PC-9 (cell line): ENCODE data around the gene SUSD2. TPM values are rescaled to one million over a fixed set of nuclear protein-coding genes. Genes with fewer than 3 reads are reported as not detected.

Experiments
- BruUV-seq: library from RNA; stranded (reverse); fragments of 400-500 nt; replicated peaks from 2 replicates; lab custom pipeline; 2021; lab: Mats Ljungman, UMichigan
- CTCF ChIA-PET: fragments of 300-600 bp; sonication (Branson Sonifier 250); formaldehyde crosslinking; loops from one replicate; lab custom pipeline; 2022; ENCODE audit warnings: antibody characterized with exemption; lab: Charles Lee
- POLR2A ChIA-PET: fragments of 300-600 bp; sonication (Branson Sonifier 250); formaldehyde crosslinking; loops from one replicate; lab custom pipeline; 2022; ENCODE audit warnings: antibody characterized with exemption; ENCODE audit not compliant: unreplicated experiment; lab: Charles Lee
- DNase-seq, 2 experiments: peaks; one replicate each; pipeline versions ENCODE4 v3.0.0 to v3.0.0-alpha.2; 2015 to 2022; ENCODE audit warnings: mixed read lengths in 1 of 2
- H2AFZ ChIP-seq: fragments of 200-600 bp; sonication (generic); 2 replicates; pipeline ENCODE4 v1.8.1; 2017; ENCODE audit warnings: antibody characterized with exemption
- H3F3A ChIP-seq: fragments of 200-600 bp; sonication (generic); 2 replicates; pipeline ENCODE4 v1.8.1; 2017; ENCODE audit warnings: antibody characterized with exemption, mild to moderate bottlenecking, low read depth; ENCODE audit not compliant: insufficient read depth
- H3K27ac ChIP-seq: fragments of 200-600 bp; sonication (generic); 2 replicates; pipeline ENCODE4 v1.6.1; 2016; ENCODE audit warnings: mixed run types
- H3K27me3 ChIP-seq: fragments of 200-600 bp; sonication (generic); 2 replicates; pipeline ENCODE4 v1.6.1; 2016; ENCODE audit warnings: low read depth, mixed run types; ENCODE audit not compliant: insufficient read depth
- H3K36me3 ChIP-seq: fragments of 200-600 bp; sonication (generic); 2 replicates; pipeline ENCODE4 v1.6.1; 2016; ENCODE audit warnings: low read depth, mixed run types
- H3K4me1 ChIP-seq: fragments of 200-600 bp; sonication (generic); replicated peaks from 2 replicates; pipeline ENCODE4 v1.6.1; 2016; ENCODE audit warnings: mixed run types; ENCODE audit not compliant: insufficient read depth
- H3K4me2 ChIP-seq: fragments of 200-600 bp; sonication (generic); 2 replicates; pipeline ENCODE4 v1.6.1; 2017; ENCODE audit warnings: mixed run types
- H3K4me3 ChIP-seq: fragments of 200-600 bp; sonication (generic); 2 replicates; pipeline ENCODE4 v1.6.1; 2016; ENCODE audit warnings: mixed run types
- H3K79me2 ChIP-seq: fragments of 200-600 bp; sonication (generic); 2 replicates; pipeline ENCODE4 v1.6.1; 2017; ENCODE audit warnings: low read depth, mixed run types
- H3K9me2 ChIP-seq: fragments of 200-600 bp; sonication (generic); 2 replicates; pipeline ENCODE4 v1.8.1; 2017; ENCODE audit warnings: mild to moderate bottlenecking; ENCODE audit not compliant: insufficient read depth
- H3K9me3 ChIP-seq: fragments of 200-600 bp; sonication (generic); 2 replicates; pipeline ENCODE4 v1.8.1; 2016; ENCODE audit warnings: low read depth; ENCODE audit not compliant: insufficient read depth
- H4K20me1 ChIP-seq: fragments of 200-600 bp; sonication (generic); 2 replicates; pipeline ENCODE4 v1.8.1; 2017; ENCODE audit not compliant: insufficient read depth
- CTCF ChIP-seq: fragments of 200-600 bp; sonication (generic); conservative IDR thresholded peaks from 2 replicates; pipeline ENCODE4 v1.6.1; 2017; ENCODE audit warnings: mixed run types, antibody characterized with exemption, mild to moderate bottlenecking, moderate library complexity
- EZH2 ChIP-seq: fragments of 200-600 bp; sonication (generic); IDR thresholded peaks from 2 replicates; pipeline ENCODE4 v1.8.0; 2017; ENCODE audit warnings: antibody characterized with exemption, low read depth
- intact Hi-C: fragments of 100-400 bp; cut with micrococcal nuclease; formaldehyde crosslinking; loops from one replicate; pipeline ENCODE4 v1.10.0; 2022; ENCODE audit not compliant: unreplicated experiment
- total RNA-seq: library from RNA; stranded (reverse); gene quantifications from 2 replicates; pipeline ENCODE4 v1.2.3, GENCODE V29; 2021

The SUSD2 gene
- total RNA-seq, 1 experiment from 2014 or later = 5.5 TPM

- Histone ChIP-seq H3K36me3 (no peaks in the 10 kb centered on the region), H3K4me1 (peaks cover 45% of the 10 kb centered on the region), H2AFZ (no peak overlapping the region), H3K27ac (peak overlapping the region; percentile 91), H3K27me3 (no peaks in the 10 kb centered on the region), H4K20me1 (no peaks in the 10 kb centered on the region), H3K9me2 (no peaks in the 10 kb centered on the region), H3K9me3 (no peaks in the 10 kb centered on the region), H3F3A (peaks cover 29% of the 10 kb centered on the region), H3K79me2 (no peaks in the 10 kb centered on the region), H3K4me3 (no peak overlapping the region), H3K4me2 (peak overlapping the region; percentile 59)
- peak in 1 of 2 experiments; percentile 10 for DNase-seq
- TF ChIP-seq EZH2 = no peak
- no TSS peak for BruUV-seq
- intact Hi-C loops = no loop called here
- POLR2A ChIA-PET = no interaction called here
- CTCF ChIA-PET = interaction anchor here (1.3 kb wide), 1 partner anchor 10 kb away, joined by 4 read pairs; no protein-coding TSS in a partner anchor
Observed at GRCh38 chr22:24146791-24147353, 34.4 kb upstream of the SUSD2 start.

GRCh38 chr22:24147666-24148065 lies 33.6 kb upstream of the SUSD2 start:
- H3K4me2 ChIP-seq = peak overlapping the region; percentile 36
- peak overlapping the region; percentile 60 for H3K27ac ChIP-seq
- H3K9me3 ChIP-seq = no peaks in the 10 kb centered on the region

DNA sequence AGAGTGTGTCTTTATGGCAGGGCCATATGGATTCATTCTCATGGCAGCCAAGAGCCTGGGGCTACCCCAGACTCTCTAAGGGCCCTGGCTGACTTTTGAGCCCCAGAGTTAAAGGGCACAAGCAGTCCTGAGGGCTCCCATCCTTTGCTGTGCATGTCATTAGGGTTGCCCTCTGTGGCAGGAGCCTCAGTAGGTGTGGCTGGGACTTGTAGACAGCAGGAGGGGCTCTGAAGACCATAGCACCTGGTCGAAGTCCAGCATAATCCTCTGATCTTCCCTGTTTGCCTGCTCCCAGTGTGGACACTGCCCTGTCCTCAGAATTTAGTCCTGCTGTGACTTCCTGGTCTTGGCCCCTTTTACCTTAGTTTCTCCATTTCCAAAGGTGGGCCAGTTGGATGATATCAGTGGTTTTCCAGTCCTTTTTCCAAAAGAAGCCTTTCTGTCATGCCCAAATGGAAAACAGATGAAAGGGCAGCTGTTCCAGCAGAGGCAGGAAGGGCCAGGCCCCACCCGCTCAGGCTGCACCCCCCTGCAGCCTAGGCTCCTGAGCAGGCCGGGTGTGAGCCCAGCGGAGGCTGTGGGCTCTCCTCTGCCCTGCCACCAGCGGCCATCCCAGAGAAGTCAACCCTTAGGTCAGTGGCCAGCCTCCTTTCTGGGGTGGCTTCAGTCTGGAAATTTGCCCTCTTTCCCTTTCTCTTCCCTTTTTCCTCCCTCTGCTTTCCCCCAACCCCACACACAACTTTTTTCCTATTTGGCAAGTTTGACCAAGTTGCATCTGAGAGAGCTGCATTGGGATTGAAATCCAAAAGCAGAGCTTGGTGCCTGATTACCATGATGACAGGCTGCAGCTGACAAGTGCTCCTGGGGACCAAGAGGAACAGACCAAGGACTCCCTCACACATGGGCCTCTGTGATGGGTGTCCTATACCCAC lies 32.8 kb upstream of the SUSD2 start:
- peaks cover 38% of the 10 kb centered on the region for H3K4me1 ChIP-seq
- no peak overlapping the region for H2AFZ ChIP-seq
- H3F3A ChIP-seq = peaks cover 29% of the 10 kb centered on the region
- no peaks in the 10 kb centered on the region for H3K9me3 ChIP-seq
- H3K4me3 ChIP-seq = no peak overlapping the region
- ChIA-PET CTCF (no interaction called here), POLR2A (no interaction called here)
- no TSS peak for BruUV-seq
- H3K36me3 ChIP-seq = no peaks in the 10 kb centered on the region
- peak overlapping the region; percentile 60 for H3K27ac ChIP-seq
- H3K27me3 ChIP-seq = no peaks in the 10 kb centered on the region
- no peaks in the 10 kb centered on the region for H3K79me2 ChIP-seq
- intact Hi-C loops = no loop called here
- no peak for DNase-seq
- no peaks in the 10 kb centered on the region for H3K9me2 ChIP-seq
- no peaks in the 10 kb centered on the region for H4K20me1 ChIP-seq
- TF ChIP-seq EZH2 (no peak), CTCF (no peak)
- H3K4me2 ChIP-seq = no peak overlapping the region

More at GRCh38 chr22:24147666-24148065, 33.6 kb upstream of the SUSD2 start:
- ChIA-PET POLR2A (no interaction called here), CTCF (no interaction called here)
- H3K79me2 ChIP-seq = no peaks in the 10 kb centered on the region
- no peaks in the 10 kb centered on the region for H4K20me1 ChIP-seq
- peaks cover 38% of the 10 kb centered on the region for H3K4me1 ChIP-seq
- no peaks in the 10 kb centered on the region for H3K36me3 ChIP-seq
- H3K4me3 ChIP-seq = no peak overlapping the region
- TF ChIP-seq EZH2 = no peak
- no peak for TF ChIP-seq CTCF
- intact Hi-C loops = no loop called here
- no TSS peak for BruUV-seq
- no peak for DNase-seq
- no peak overlapping the region for H2AFZ ChIP-seq
- no peaks in the 10 kb centered on the region for H3K27me3 ChIP-seq
- peaks cover 29% of the 10 kb centered on the region for H3F3A ChIP-seq
- no peaks in the 10 kb centered on the region for H3K9me2 ChIP-seq
